Measurements from ENCODE around the gene C13orf46. TPM values are rescaled to one million over a fixed set of nuclear protein-coding genes. Genes with fewer than 3 reads are reported as not detected.

C13orf46 gene
- polyA plus RNA-seq, 2 of the 4 experiments (the other 2 are of a cell fraction) = 0.05 to 0.13 TPM

DNA sequence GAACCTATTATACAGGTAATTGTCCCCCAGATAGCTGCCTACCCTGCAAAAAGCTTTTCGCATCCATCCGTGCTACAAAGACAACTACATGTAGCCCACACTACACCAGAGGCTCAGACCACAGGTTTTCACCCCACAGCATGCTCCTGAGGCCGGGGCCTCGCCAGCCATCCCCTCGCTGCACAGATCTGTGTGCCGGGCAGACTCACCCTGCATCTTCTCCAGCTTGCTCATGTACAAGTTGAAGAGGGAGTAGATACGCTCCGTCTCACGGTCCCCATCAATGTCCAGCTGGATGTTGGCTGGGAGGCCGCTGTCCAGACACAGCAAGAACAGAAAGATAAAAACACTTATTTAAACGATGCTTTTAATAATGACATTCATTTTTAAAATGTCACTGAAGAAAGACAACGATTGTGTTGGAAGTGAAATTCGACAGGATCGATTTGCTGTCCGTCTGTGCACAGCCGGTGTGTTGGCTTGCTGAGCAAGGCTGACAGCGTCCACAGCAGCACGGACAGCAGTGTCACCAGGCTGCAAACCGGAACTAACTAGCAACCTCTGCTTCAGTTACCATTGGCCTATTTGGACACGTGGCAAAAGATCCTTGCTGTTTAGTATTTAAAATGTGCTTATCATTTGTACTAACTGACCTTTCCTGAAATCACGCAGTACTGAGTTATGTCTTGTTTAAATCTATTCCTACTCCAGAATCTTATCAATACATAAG, 18.6 kb upstream of the C13orf46 start:
- DNase-seq (ENCODE audit: low read depth in 1 of 2, low spot score in 1 of 2) = no peak
- Histone ChIP-seq H3K4me1 (no peaks in the 10 kb centered on the region), H3K9me3 (no peaks in the 10 kb centered on the region), H3K4me2 (no peak overlapping the region), H3K4me3 (no peak overlapping the region), H3K27ac (no peak overlapping the region)
- CTCF ChIA-PET = no interaction called here
- ATAC-seq = no peak
- WGBS (ENCODE audit: missing lambda C conversion rate) = 92% methylated on average over 21 of the region's 21 CpGs
- TF ChIP-seq EP300 (IDR thresholded peaks at IDR 0.05) (no peak), KDM5A (IDR thresholded peaks at IDR 0.05) (no peak), FOSL2 (IDR thresholded peaks at IDR 0.05) (no peak), FOSL2 (CRISPR knock-in tag; IDR thresholded peaks at IDR 0.05) (no peak), CEBPB (IDR thresholded peaks at IDR 0.05) (no peak), ESRRA (IDR thresholded peaks at IDR 0.05; ENCODE audit: borderline replicate concordance, low read length) (no peak), HEYL (CRISPR knock-in tag; IDR thresholded peaks at IDR 0.05) (no peak), JUNB (IDR thresholded peaks at IDR 0.05) (no peak), MYC (IDR thresholded peaks at IDR 0.05; ENCODE audit: borderline replicate concordance, low read length) (no peak), E2F6 (IDR thresholded peaks at IDR 0.05; ENCODE audit: borderline replicate concordance, low read depth) (no peak), TFCP2L1 (CRISPR knock-in tag; IDR thresholded peaks at IDR 0.05) (no peak), RARB (CRISPR knock-in tag; IDR thresholded peaks at IDR 0.05) (no peak), MAZ (IDR thresholded peaks at IDR 0.05; ENCODE audit: borderline replicate concordance, low read depth, low read length) (no peak), POLR2AphosphoS2 (conservative IDR thresholded peaks at IDR 0.05; ENCODE audit: low read length) (no peak), CHD2 (IDR thresholded peaks at IDR 0.05; ENCODE audit: low read length, partially characterized antibody) (no peak), HOXB13 (CRISPR knock-in tag; IDR thresholded peaks at IDR 0.05; ENCODE audit: low read depth) (no peak)
- TF ChIP-seq, protein P1, sequence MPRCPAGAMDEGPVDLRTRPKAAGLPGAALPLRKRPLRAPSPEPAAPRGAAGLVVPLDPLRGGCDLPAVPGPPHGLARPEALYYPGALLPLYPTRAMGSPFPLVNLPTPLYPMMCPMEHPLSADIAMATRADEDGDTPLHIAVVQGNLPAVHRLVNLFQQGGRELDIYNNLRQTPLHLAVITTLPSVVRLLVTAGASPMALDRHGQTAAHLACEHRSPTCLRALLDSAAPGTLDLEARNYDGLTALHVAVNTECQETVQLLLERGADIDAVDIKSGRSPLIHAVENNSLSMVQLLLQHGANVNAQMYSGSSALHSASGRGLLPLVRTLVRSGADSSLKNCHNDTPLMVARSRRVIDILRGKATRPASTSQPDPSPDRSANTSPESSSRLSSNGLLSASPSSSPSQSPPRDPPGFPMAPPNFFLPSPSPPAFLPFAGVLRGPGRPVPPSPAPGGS (IDR thresholded peaks at IDR 0.05) = no peak
- TF ChIP-seq, protein P2, sequence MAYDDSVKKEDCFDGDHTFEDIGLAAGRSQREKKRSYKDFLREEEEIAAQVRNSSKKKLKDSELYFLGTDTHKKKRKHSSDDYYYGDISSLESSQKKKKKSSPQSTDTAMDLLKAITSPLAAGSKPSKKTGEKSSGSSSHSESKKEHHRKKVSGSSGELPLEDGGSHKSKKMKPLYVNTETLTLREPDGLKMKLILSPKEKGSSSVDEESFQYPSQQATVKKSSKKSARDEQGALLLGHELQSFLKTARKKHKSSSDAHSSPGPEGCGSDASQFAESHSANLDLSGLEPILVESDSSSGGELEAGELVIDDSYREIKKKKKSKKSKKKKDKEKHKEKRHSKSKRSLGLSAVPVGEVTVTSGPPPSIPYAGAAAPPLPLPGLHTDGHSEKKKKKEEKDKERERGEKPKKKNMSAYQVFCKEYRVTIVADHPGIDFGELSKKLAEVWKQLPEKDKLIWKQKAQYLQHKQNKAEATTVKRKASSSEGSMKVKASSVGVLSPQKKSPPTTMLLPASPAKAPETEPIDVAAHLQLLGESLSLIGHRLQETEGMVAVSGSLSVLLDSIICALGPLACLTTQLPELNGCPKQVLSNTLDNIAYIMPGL (CRISPR knock-in tag; IDR thresholded peaks at IDR 0.05; ENCODE audit: borderline replicate concordance) = no peak
- TF ChIP-seq, protein P3, sequence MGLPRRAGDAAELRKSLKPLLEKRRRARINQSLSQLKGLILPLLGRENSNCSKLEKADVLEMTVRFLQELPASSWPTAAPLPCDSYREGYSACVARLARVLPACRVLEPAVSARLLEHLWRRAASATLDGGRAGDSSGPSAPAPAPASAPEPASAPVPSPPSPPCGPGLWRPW (IDR thresholded peaks at IDR 0.05) = no peak
- POLR2A ChIA-PET = no interaction called here
- no peak for FAIRE-seq

DNA sequence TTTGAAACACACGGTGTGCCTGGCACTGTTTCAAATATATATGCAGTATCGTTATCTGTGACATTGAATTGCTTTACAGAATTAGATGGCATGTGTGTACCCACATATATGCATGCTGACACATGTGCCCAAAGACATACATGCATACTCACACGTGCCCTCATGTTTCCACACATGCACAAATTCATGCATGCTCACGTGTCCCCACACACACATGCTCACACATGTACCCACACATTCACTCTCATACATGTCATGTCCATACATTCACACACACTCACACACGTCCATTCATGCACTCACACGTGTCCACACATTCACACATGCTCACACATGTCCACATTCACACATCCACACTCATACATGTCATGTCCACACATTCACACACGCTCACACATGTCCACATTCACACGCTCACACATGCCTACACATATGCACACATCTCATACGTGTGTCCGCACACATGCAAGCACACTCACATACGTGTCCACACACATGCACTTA, 17.9 kb upstream of the C13orf46 start:
- no peak overlapping the region for H3K27ac ChIP-seq
- no peak for TF ChIP-seq CBX2 (IDR thresholded peaks at IDR 0.05; ENCODE audit: borderline replicate concordance, low read depth)
- TF ChIP-seq, protein P2 (CRISPR knock-in tag; IDR thresholded peaks at IDR 0.05; ENCODE audit: borderline replicate concordance) = no peak
- no peak for DNase-seq (ENCODE audit: low read depth in 1 of 2, low spot score in 1 of 2)
- ChIA-PET POLR2A (no interaction called here), CTCF (no interaction called here)
- H3K4me1 ChIP-seq = no peaks in the 10 kb centered on the region
- WGBS (ENCODE audit: missing lambda C conversion rate) = 95% methylated on average over 11 of the region's 11 CpGs
- H3K4me3 ChIP-seq = no peak overlapping the region
- no peak for ATAC-seq
- FAIRE-seq = no peak
- no peak overlapping the region for H3K4me2 ChIP-seq
- H3K9me3 ChIP-seq = no peaks in the 10 kb centered on the region
